Activated gamma-delta T cell treated with Interleukin-2 at 50 U/mL for 16 hours (primary cell): Measurements from ENCODE around the gene PSMD5.

Source experiments
- DNase-seq: peaks from one replicate; pipeline ENCODE4 v3.0.0-alpha.2; 2020

The PSMD5 gene

DNA sequence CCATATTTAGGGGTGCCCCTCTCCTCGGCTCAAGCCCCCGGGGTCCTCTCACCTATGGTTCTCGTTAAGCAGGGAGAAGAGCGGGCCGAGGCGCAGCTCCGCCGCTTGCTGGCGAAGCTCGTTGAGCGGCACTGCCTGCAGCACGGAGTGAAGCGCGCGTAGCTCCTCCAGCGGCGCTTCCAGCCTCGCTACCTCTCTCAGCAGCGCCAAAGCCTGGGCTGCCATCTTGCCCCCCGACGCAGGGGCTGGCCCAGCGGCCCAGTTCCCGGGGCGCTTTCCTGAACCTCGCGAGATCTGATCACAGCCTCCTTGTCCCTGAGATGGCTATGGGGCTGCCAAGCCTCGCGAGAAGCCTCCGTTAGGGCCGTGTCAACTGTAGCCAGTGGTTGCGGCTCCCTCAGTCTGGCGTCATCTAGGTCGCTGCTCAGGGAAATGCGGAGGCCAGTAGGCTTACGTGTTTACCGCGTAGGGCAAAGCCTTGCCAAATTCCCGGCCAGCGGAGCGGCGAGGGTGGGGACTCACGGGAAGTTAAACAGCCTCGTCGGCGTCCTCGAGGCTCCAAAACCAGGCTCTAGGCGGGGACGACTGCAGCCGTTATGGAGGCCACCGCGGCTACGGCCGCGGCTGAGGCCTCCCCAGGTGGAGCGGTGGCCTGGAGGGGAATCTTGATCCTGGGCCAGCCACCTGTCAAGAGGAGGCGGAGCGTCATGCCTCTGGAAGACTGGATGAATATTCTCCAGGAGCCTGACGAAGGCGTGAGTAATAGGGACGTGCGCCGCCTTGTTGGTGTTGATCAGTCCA is at the start of gene PSMD5:
PSMD5 (minus strand) TSS at position 238 of the 801 bp plus-strand sequence; CDS start at position 225, 13 bp downstream.
- peak; percentile 95 for DNase-seq

DNA sequence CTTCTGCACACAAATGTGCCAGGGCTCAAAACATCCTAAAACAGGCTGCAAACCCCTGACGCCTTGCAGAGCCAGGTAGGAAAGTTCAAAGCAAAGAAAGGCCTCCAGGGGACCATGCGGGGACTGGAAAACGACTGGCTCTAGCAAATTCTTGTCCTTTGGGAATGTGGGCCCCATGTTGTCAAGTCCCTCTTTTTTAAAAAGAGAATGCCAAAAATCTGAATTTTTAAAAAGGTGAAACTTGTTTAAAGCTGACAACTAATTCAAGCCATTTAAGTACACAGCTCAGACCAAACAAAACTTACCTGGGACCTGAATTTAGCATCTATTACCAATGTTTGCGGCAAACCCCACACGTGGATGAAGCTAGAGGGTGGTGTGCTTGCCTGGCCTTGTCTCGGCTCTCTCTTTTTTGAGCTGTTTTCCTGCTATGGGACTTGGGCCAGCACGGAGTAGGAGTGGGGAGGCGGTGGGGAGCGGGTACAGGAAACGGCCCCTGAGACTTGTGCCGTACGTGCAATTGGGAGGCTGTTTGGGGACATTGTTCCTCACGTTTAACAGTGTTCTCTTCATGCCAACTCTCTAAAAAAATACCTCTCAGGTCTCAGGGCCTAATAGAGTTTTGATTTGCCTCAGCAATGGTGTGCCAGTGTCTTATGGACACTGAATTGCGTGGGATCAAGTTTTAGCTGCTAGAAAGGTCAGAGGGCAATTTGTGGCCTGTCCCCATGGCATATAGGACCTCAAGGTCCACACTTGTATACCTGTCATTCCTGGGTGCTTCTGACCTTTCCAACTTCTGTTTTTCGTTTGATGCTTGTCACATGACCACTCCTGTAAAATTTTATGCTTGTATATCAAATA is 49.4 kb upstream of the PSMD5 start:
- no peak for DNase-seq

DNA sequence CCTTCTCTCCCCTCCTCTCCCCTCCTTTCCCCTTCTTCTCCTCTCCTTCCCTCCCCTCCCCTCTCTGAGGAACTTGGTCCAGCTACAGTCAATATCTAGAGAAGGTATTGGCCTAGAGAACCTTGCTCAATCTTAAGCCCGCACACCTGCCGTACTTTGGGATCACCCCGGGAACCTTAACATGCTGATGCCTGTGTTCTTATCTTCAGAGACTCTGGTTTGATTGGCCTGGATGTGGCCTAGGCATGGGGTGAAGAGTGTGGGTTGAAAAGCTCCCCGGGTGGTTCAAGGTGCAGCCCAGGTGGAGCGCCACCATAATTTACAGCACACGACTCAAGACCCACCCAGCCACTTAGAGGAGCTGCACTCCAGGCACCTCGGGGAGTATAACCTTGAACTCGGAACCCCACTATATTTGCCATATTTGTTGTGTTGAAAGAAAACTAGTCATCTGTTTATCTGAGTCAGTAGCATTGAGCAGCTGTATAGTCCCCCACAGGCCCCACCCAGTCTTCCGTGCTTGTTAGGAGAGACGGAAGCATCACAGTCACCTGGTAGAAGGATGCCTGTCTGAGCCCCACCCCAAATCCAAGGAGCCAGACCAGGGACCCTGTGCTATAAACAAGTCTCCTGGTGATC is 48.6 kb upstream of the PSMD5 start:
- DNase-seq, result peak; percentile 64

DNA sequence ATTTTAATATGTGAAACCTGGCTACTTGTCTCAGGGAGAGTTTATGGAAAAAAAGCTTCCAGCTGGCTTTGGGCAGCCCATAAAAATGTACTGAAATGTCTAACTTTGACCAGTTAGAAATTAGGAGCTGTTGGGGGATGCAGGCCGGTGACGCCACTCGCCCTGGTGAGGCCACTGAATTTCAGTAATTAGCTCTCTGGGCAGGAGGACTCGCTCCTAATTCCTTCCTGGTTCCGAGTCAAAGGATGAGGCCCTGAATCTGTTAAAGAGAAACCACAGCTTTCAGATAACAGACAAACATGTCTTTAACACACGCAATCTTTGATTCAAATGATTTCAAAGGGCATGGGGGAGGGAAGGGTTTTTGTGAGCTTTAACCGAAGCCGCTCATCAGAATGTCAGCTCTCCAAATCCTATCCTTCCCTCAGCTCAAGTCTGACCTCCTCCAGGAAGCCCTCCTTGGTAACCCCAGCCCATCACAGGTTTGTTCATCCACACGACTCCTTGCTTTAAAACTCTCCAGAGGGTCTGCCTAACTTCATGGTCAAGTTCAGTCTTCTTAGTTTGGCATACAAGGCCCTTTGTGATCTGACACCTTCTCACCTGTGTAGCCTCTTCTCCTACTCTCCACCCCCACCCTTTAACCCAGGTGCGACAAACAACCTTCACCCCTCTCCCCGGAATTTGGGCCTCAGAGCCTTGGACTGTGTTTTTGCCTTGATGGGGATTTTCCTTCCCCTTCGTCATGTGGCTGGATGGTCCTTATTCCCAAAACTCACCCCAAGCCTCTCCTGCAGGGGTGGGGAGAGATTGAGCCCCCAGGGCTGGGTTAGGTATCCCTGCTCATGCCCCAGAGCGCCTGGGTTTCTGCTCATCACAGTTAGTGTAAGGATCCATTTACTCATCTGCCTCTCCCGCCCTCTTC is 47.9 kb upstream of the PSMD5 start:
- peak; percentile 36 for DNase-seq

DNA sequence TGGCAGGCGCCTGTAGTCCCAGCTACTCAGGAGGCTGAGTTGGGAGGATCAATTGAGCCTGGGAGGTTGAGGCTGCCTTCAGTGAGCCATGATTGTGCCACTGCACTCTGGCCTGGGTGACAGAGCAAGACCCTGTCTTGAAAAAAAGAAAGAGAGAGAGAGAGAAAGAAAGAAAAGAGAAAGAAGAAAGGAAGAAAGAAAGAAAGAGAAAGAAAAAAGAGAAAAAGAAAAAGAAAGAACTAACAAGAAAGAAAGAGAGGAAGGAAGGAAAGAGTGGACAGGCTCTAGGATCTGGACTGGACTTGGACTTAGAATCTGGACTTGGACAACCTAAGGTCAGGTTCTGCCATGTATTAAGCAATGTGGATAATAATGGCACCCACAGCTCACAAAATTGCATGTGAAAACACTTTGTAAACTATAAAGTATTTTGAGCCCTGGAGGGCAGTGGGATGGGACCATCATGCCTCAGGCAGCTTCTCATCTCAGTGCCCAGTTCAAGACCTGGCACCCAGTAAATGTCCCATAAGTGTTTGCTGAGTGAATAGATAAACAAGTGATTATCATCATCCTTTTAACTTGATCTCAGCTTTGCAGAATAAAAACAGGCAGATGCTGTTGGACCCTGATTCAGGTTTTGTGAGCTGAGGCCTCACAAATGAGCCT is 47.0 kb upstream of the PSMD5 start:
- DNase-seq, result no peak

DNA sequence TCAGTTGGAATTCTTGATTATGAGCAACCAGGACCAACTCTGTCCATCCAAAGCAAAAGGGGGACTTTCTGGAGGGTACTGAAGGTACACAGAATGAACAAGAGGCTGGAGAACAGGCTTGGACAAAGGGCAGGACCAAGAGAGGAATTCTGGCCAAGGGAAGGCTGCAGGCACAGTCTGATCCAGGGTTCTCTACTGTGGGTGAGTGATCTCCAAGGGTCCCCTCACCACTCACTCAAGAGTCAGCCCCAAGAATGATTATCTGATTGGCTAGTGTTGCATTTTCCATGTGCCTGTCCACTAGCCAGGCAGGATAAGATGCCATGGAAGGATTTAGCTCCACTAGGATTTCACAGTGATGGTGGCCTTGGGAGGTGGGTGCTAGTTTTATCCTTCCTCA is 45.9 kb upstream of the PSMD5 start:
- DNase-seq, result no peak

DNA sequence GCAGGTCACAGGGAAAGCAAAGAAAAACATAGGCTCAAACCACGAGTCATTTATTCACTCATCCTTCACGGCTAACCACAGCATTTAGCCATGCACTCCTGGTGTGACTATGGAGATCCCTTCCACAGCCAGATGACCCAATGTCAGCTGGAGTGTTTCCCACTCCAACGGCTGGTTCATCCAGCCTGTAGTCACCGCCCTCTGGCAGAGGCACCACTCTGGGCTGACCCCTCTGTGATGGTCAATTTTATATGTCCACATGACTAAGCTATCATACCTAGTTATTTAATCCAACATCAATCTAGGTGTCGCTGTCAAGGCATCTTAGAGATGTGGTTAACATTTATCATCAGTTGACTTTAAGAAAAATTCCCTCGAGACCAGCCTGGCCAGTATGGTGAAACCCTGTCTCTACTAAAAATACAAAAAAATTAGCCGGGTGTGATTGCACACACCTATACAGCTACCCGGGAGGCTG is 43.8 kb upstream of the PSMD5 start:
- DNase-seq, result no peak

DNA sequence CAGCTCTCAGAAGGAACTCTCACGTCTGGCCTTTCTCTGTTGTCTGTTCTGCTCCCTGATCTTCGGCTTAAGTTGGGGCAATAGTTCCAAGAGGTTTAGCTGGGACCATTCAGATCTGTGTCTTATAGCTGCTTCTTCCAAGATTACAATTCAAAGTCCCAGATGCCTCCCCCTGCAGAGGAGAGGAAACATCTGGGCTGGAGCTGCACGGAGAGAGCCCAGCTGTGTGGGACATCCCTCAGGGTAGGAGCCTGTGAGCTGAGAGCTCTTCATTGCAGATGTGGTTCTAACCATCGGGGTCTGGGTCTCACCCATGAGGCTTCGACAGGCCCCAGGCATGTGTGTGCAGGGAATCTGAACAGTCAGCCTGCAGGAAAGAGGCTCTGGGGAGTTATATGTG is 43.2 kb upstream of the PSMD5 start:
- DNase-seq, result no peak

DNA sequence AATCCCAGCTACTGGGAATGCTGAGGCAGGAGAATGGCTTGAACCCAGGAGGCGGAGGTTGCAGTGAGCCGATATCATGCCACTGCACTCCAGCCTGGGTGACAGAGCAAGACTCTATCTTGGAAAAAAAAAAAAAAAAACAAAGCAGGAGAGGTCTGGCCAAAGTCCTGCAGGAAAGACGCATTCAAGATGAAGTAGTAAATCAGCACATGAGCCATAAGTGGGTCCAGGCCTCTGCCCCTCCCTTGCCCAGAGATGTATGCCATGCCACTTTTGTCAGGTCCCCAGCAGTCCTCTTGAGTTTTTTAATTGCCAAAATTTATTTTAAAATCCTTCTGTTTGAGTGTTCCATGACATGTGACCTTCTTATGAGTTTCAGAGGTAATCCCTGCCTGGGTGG is 42.7 kb upstream of the PSMD5 start:
- DNase-seq, result no peak

DNA sequence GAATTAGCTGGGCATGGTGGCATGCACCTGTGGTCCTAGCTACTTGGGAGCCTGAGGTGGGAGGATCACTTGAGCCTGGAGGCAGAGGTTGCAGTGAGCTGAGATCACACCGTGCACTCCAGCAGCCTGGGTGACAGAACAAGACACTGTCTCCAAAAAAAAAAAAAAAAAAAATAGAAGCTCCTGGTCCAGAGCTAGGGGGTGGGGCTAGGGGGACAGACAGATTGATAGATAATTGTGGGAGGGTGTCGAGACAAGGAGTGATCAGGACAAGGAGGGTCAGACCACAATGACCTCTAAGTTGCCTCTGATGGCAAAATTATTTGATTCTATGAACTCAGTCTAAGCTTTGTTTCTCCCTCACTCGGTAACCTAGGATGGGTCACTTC is 40.9 kb upstream of the PSMD5 start:
- DNase-seq, result no peak

DNA sequence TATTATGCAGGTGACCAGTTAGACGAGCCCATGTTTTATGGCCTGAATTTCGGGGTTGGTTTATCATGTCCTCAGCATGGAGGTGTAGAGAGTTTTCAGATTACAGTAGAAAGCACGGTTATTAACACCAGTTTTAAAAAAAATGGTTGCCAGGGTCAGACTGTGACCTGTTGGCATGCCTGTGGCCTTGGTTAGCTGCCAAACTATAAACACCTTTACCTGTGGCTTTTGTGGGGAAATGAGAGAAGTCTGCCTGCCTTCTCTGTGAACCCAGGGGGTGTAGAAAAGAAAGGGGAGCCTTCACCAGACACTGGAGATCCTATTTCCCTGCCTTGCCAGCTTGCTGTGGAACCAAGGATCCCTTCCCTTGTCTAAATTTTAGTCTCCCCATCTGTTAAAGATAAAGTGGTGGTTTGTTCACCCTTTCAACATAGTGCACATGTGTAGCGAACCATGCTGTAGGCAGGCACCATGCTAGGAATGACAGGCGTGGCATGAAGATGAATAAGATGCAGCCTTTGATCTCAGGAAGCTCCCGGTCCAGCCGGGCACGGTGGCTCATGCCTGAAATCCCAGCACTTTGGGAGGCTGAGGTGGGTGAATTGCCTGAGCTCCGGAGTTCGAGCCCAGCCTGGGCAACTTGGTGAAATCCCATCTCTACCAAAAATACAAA is 40.3 kb upstream of the PSMD5 start:
- no peak for DNase-seq

DNA sequence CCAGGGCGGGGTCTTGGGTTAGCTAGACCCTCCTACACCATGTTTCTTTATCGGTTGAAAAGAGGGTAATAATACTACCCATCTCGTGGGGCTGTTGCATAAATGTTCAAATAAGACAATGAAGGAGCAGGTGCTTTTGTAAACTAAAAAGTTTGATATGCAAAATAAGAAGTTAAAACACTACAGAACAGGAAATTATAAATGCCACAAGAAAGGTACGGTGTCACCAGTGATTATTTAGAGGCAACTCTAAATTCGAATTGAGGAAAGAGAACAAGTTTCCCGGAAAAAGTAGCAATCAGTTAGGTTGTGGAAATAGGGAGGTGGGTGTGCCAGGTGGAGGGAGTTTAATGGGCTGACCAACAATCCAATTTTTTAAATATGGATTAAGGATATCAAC is 36.7 kb upstream of the PSMD5 start:
- no peak for DNase-seq

DNA sequence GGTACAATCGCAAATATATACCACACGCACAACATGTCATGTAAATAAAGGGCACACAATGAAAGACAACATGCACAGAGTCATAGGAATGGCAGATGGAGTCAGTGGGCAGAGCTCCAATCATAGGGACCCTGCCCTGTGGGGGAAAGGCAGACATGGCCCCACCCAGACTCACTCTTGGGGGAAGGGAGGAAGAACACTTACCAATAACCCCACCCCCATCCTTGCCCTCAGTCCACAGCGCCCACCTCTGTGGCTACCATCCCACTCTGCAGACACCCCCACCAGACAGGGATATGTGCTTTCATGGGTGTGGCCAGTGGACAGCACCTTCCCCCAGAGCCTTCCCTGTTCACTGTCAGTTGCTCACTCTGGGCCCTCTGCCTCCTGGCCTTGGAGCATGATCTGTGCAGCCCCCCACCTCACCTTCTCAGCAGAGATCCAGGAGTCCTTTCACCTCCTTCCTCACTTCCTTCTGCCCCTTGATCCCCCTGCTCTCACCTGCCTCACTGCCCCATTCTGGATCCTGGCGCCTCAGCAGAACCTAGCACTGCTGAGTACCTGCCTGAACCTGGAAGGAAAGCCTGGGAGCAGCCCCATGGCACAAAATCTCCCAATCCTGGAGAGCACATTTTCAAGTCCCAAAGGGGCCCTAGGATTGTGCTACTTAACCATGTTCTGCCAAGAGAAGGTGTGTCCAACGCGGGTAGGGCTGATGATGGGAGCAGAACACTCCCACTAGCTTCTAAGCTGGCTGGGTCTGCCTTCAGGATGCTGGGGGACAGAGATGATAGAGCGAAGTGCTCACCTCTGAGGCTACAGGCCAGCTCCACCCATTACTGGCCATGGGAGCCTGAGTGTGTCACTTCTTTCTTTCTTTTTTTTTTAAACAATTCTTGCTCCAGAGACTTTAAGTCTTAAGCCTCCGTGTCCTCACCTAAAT is 35.7 kb upstream of the PSMD5 start:
- no peak for DNase-seq

DNA sequence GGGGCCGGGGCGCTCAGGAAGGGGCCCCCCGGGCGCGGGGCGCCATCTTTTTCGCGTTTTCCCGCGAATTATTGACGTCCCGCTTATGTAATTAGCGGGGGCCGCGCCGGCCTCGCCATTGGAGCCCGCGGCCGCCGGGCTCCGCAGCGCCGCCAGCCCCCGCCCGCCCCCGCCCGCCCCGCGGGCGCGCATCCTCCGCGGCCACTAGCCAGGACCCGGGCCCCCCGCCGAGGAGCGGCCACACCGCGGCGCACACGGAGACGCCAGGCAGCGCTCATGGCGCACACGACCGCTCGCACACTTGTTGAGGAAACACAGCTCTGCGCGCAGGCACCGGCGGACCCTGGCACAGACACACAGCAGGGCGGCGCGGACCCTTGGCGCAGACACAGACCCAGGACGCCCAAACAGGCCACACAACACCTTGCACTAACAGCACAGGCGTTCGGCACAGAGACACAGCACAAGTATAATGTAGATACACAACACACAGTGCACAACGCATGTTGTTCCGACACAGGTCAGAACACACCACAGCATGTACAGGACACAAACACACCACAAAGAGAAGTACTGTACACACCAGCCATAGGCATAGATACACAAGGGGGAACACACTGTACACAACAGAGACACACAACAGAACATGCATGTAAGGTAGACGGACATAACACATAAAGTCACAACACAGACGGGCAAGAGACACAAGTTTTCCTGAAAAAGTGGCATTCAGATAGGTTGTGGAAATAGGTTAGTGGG is 34.7 kb upstream of the PSMD5 start:
- DNase-seq, result peak; percentile 65

DNA sequence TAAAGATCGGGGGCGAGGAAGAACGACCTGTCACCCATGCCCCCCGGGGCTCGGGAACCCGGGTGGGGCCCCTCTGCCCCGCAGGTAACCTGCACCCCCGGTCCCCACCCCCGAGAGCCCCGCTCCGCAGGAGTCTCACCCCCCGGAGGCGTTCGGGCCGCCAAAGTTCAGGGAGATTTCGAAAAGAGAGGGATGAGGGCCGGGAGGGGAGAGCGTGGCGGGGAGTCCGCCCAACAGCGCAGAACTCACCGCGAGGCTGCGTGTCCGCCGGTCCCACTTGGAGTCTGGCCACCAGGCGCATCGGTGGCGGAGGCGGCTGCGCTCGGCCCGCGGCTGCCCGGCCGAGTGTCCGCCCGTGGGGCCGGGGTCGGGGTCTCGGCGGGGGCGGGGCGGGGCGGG is 34.1 kb upstream of the PSMD5 start, which contains the start of gene PHF19:
PHF19 (minus strand) TSS at position 347 of the 399 bp plus-strand sequence. CDS start 2,447 bp downstream, outside the sequence.
- no peak for DNase-seq

DNA sequence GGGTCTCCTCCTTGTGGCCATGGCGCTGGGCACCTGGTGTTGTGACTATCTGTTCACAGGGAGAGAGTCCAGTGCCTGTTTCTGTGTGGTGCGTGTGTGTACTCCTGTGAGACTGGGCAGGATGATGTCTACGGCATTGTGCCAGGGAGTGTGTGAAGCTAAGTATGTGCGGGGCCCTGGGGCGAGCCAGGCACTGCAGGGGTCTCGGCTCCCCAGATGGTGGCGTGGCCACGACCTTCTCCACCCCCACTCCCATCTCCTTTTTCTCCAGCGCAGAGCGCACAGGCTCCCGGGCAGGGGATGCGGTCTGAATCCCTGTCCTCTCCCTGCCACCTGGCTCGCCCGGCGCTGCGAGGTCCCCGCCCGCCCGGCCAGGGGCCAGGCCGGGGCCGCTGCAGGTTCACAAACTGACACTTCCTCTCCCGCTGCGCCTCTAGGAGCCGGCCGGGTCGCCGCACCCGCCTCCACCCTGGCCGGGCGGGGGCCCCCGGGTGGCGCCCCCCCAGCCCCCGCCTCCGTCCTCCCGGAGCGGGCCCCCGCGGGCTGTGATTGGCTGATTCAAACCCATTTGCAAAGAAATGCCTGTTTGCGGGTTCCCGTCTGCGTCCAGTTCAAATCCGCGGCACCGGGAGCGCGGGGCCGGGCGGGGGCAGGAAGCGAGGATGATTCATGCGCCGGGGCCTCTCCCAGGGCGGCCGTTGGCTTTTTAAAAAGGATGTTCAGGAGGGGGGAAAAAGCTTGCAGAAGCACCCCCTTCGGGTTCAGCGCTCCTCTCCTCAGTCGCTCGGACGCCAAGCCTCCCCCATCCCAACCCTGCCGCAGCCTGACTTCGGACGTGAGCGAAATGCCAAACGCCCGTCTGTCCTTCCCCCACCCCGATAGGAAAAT is 33.5 kb upstream of the PSMD5 start:
- DNase-seq, result peak; percentile 82

DNA sequence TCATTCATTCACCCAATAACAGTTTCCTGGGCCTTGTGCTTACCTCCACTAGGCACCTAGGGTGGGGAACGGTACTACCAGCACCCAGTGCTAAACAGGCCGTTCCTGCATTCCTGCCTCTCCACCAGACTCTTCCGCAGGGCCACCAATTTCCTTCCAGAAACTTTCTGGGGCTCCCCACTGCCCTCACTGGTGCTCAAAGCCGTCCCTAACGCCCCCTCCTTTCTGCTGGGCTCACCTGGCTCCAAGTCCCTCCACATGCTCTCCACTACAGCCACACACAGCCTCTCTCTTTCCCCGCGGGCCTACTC is 32.9 kb upstream of the PSMD5 start:
- no peak for DNase-seq

DNA sequence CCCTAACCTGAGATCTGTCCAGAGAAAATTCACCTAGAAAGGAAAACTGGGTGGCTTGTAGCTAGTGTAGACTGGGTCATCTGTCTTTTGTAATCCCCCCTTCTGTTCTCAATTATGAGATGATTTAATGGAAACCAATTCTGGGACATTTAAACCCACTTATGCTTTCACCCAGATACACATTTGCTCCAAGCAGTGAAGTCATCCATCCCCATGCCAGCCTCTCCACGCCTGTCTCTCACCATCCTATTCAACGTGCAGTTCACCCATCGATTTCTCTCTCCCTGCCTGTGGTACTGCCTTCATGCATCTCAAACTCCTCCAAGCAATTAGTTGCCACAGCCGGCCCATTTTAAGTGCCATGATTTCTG is 32.5 kb upstream of the PSMD5 start:
- DNase-seq, result no peak
